ENCODE results near the gene JHY. TPM values are rescaled to one million over a fixed set of nuclear protein-coding genes. Genes with fewer than 3 reads are reported as not detected.

The JHY gene
- total RNA-seq, 1 experiment from 2014 or later: 4.8 TPM

GRCh38 chr11:122852074-122852795 lies 30.3 kb upstream of the JHY start:
- TF ChIP-seq CEBPB (IDR thresholded peaks at IDR 0.05; ENCODE audit: low read depth) (no peak), FOSL1 (IDR thresholded peaks at IDR 0.05; ENCODE audit: low read depth) (no peak)
- RAD21 ChIA-PET (ENCODE audit: low non-redundant PET in 1 of 2, low total read pairs in 2 of 2, uncharacterized antibody in 2 of 2, unreplicated experiment in 2 of 2): interaction anchor here (0.6 to 0.9 kb wide), 2 partner anchors 217 to 223 kb away, joined by 3 to 6 read pairs; no protein-coding TSS in a partner anchor
- Histone ChIP-seq H2AFZ (ENCODE audit: low read depth, low read length, poor library complexity, severe bottlenecking) (peak overlapping the region; percentile 97), H3K27ac (ENCODE audit: low read depth, low read length) (no peak overlapping the region), H3K4me3 (replicated peaks in 1 of 2; ENCODE audit: low read depth in 1 of 2, low read length in 2 of 2) (no peak overlapping the region), H3K79me2 (ENCODE audit: insufficient read depth, low read length) (no peaks in the 10 kb centered on the region), H3K4me2 (ENCODE audit: low read length) (peak overlapping the region; percentile 34), H3K9me3 (ENCODE audit: control insufficient read depth in 1 of 2, insufficient read depth in 1 of 2, low read depth in 1 of 2, low read length in 2 of 2) (no peaks in the 10 kb centered on the region), H3K27me3 (ENCODE audit: insufficient read depth, low read length) (no peaks in the 10 kb centered on the region), H3K9me2 (ENCODE audit: insufficient read depth) (no peaks in the 10 kb centered on the region), H3K36me3 (ENCODE audit: control insufficient read depth in 1 of 2, insufficient read depth in 2 of 2, low read length in 2 of 2) (no peaks in the 10 kb centered on the region), H3K4me1 (ENCODE audit: control insufficient read depth in 1 of 2, insufficient read depth in 2 of 2, low read length in 2 of 2) (peaks cover 7 to 36% of the 10 kb centered on the region in 2 experiments; a peak in 3 of 4 replicates), H4K20me1 (ENCODE audit: insufficient read depth) (no peaks in the 10 kb centered on the region), H3K9ac (ENCODE audit: low read length) (no peak overlapping the region)
- intact Hi-C loops (cut with micrococcal nuclease): no loop called here
- DNase-seq (ENCODE audit: low read depth, low spot score): no peak
- POLR2A ChIA-PET: interaction anchor here (1.2 kb wide), 1 partner anchor 12 kb away, joined by 4 read pairs; no protein-coding TSS in a partner anchor
- no peak for ATAC-seq
- CTCF ChIA-PET: interaction anchor here (1.0 to 4.3 kb wide), 13 partner anchors 11 to 271 kb away, joined by 3 to 37 read pairs (median 8); partner anchors contain the start of gene HSPA8
- BruUV-seq (replicated peaks): no TSS peak

- H3K27me3 ChIP-seq (ENCODE audit: insufficient read depth, low read length): no peaks in the 10 kb centered on the region
- POLR2A ChIA-PET: interaction anchor here (1.2 kb wide), 1 partner anchor 13 kb away, joined by 4 read pairs; no protein-coding TSS in a partner anchor
- H3K4me2 ChIP-seq (ENCODE audit: low read length): peak overlapping the region; percentile 34
- TF ChIP-seq MAX (IDR thresholded peaks at IDR 0.05) (no peak), POLR2AphosphoS5 (IDR thresholded peaks at IDR 0.05; ENCODE audit: low read depth, low read length) (no peak), CBX3 (IDR thresholded peaks at IDR 0.05; ENCODE audit: low read depth) (no peak), CEBPB (IDR thresholded peaks at IDR 0.05; ENCODE audit: low read depth) (no peak), RAD21 (IDR thresholded peaks at IDR 0.05; ENCODE audit: low read depth) (no peak), TCF7L2 (IDR thresholded peaks at IDR 0.05; ENCODE audit: borderline replicate concordance, extremely low read depth, insufficient read depth, insufficient read length) (no peak)
- no peak overlapping the region for H3K4me3 ChIP-seq (replicated peaks in 1 of 2; ENCODE audit: low read depth in 1 of 2, low read length in 2 of 2)
- H3K9ac ChIP-seq (ENCODE audit: low read length): no peak overlapping the region
- H3K27ac ChIP-seq (ENCODE audit: low read depth, low read length): no peak overlapping the region
- BruUV-seq (replicated peaks): no TSS peak
- H3K4me1 ChIP-seq (ENCODE audit: control insufficient read depth in 1 of 2, insufficient read depth in 2 of 2, low read length in 2 of 2): peaks cover 8 to 41% of the 10 kb centered on the region in 2 experiments; a peak in 3 of 4 replicates
- no peaks in the 10 kb centered on the region for H4K20me1 ChIP-seq (ENCODE audit: insufficient read depth)
- CTCF ChIA-PET: interaction anchor here (1.2 to 4.3 kb wide), 12 partner anchors 11 to 272 kb away, joined by 4 to 37 read pairs (median 12); no protein-coding TSS in a partner anchor
- intact Hi-C loops (cut with micrococcal nuclease): no loop called here
- peak overlapping the region; percentile 97 for H2AFZ ChIP-seq (ENCODE audit: low read depth, low read length, poor library complexity, severe bottlenecking)
- H3K9me2 ChIP-seq (ENCODE audit: insufficient read depth): no peaks in the 10 kb centered on the region
- ATAC-seq (no peak), DNase-seq (ENCODE audit: low read depth, low spot score) (no peak)
- RAD21 ChIA-PET (ENCODE audit: low non-redundant PET in 1 of 2, low total read pairs in 2 of 2, uncharacterized antibody in 2 of 2, unreplicated experiment in 2 of 2): interaction anchor here in 1 of 2 experiments (1.5 kb wide), 1 partner anchor 224 kb away, joined by 3 read pairs; no protein-coding TSS in a partner anchor
- H3K9me3 ChIP-seq (ENCODE audit: control insufficient read depth in 1 of 2, insufficient read depth in 1 of 2, low read depth in 1 of 2, low read length in 2 of 2): no peaks in the 10 kb centered on the region
- no peaks in the 10 kb centered on the region for H3K79me2 ChIP-seq (ENCODE audit: insufficient read depth, low read length)
- no peaks in the 10 kb centered on the region for H3K36me3 ChIP-seq (ENCODE audit: control insufficient read depth in 1 of 2, insufficient read depth in 2 of 2, low read length in 2 of 2)
Measured at GRCh38 chr11:122852796-122853160, 29.8 kb upstream of the JHY start.
